GM21390 (cell line): ENCODE data around the gene VIPR2.

Source experiments
- ATAC-seq: cut with Tn5 transposase; IDR thresholded peaks from one replicate; pipeline ENCODE4 v1.9.1; 2021; ENCODE audit not compliant: unreplicated experiment

The VIPR2 gene

DNA sequence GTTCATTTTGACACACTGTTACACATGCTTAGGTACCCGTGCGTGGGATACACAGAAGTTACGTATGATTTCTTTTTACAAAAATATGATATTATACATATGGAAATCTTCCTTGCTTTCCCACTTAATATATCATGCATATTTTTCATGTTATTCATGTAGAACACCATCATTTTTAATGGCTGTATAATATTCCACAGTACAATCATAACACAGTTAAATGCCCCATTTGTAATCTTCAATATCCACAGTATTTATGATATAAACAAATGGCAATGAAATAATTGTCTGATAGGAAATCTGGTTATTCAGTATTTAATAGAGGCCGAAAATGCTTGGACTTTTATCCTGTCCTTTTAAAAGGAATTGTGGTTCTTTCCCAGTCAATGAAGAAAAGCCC lies 23.2 kb downstream of the VIPR2 start:
- no peak for ATAC-seq

DNA sequence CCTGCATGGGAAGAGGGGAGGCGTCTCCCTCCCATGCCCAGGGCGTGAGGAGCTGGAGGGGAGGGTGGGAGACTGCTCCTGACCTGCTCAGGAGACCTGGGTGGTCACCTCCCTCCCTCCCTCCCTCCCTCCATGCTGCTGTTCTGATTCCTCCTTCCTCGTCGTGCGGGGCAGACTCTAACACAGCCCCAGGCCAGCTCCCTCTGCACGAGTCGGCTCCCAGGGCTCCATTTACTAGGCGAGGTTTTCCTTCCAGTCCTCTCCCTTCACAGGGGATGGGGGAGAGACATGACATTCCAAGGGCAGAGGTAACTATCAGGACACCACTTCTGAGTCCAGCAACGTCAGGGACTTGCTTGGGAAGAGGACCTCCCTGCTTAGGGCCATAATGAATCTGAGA lies 23.6 kb downstream of the VIPR2 start:
- ATAC-seq, result no peak

DNA sequence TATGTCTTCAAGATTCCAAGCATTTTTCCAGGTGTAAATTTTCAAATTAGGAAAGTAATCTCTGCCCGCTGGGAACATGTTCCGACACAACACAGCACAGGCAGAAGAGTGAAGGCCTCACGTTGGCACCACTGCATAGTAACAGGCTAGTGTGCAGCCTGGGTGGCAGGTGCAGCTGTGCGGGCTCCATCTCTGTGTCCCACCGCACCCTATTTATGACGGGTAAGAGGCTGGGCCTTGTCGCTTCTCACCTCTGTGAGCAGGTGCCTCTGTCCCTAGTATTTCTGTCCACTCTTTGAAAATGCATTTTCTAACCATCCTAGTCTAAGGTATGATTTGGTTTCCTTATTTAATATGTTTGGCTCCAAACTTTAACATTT lies 24.1 kb downstream of the VIPR2 start:
- ATAC-seq, result no peak

DNA sequence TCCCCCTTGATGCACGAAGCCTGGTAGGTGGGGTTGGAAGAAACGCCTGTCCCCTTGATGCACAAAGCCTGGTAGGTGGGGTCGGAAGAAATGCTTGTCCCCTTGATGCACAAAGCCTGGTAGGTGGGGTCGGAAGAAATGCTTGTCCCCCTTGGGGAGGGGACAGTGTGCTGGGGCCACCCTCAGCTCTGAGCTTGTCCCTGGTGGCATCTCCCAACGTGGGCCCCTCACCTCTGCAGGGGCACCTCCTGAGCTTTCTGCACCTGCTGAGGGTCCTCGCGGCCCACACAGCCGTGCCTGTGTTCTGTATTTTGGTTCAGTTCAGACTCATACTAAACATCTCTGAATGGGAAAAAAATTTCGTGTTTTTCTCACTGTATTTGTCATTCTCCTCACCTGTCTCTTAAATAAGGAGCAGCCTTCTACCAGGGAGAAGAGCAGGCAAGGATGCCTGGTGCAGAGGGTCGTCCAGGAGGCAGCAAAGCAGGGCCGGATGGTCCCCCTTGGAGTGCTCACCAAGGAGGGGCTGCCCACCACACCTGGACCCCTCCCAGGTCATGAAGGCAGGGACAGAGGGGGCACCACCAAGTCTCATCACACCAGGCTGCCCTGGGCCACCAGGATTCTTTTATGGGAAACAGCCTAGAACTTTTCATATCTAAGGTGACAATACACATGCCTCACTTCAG lies 24.7 kb downstream of the VIPR2 start:
- ATAC-seq, result no peak

DNA sequence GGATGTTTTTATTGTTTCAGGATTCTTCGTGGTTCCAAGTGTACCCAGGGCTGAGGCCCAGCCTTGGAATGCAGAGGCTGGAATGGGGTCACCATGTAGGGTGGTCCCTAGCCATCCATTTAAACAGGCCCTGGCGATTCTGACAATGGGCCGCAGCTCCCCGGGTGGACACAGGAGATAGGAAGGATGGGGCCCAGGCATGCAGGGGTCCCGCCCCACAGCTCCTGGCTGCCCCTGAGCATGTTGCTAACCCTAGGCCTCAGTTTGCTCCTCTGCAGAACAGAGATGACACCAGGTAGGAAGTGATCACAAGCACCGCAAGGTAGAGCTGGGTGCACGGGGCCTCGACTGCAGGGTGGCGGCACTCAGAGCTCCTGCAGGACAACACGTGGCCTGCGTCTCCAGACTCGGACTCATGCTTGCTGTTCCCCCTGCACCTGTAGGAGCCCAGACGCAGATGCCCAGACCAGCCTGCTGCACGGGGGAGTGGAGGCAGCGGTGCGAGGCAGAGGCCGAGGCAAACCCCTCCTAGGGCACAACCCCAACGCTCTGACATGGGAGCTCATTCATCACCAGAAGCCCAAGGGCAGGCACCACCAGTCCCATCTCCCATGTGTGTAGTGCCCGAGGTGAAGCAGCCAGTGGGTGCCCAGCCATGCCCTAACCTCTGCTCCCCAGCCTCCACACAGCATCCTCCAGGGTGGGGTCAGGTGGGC lies 25.5 kb downstream of the VIPR2 start:
- ATAC-seq, result no peak

DNA sequence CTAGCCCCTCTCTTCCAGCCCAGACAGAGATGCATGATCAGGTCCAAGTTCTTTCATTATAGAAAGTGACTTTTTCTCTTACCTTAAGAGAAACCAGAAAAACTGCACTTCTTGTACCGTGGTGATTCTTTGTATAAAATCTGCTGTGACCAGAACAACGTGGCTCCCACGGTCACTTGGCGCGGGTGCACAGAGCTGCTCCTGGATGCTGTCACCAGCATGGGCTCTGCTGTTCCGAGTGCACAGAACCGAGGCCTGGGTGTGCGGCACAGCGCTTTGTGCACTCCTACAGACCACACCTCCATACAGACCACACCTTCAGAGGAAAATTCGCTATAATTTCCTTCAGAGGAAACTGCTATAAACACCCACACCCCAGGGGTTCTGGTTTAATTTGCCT lies 26.0 kb downstream of the VIPR2 start:
- ATAC-seq, result no peak

DNA sequence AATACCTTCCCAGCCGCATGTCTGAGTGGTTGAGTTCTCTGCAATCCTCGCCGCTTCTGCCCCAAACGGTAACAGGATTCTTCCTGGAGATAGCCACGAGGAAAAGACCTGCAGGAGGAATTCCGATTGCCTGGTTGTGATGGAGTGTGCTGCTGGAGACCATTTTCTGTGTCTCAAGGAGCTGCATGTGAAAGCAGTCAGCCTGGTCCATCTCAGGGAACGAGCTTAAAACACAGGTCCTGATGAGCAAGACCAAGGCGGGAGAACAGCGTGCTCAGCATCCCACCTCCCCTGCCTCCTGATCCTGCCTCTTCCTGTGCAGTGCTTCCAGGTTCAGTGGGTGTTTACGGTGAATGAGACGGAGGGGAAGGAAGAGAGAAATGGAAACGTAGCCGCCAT lies 26.5 kb downstream of the VIPR2 start:
- no peak for ATAC-seq

DNA sequence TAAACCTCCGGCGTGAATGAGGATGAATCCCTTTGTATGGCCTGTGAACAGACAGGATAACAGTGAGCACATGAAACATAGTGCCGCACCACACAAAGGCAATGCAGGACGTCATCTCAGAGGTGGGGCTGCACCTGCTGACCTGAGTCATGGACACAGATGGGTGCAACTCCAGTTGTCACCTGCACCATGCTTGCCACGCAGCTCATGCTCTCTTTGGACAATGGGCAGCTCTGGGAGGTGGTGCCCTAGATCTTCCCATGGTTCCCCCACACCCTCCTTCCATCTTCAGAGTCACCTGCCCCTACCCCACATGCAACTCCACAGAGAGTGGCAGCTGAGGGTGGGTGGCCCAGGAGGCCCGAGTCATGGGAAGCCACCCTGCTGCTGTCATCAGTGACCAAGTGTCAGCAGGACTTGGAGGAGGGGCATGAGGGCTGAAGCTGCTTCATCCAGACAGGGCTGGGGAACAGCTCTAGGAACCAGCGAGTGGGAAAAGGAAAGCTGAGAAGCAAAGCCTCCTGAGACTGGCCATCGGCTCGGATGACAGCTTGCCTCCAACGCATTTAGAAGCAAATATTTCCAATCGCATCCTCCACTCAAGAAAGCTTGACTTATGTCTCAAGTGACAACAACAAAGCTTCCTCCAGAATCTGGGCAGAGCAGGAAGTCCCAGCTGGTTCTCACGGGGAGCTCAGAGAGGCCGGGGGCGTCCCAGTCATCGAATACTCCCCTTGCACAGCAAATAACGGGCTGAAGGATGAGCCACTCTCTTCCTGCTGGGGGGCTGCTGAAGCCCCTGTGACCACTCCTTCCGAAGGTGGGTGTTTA lies 27.1 kb downstream of the VIPR2 start:
- ATAC-seq, result no peak

DNA sequence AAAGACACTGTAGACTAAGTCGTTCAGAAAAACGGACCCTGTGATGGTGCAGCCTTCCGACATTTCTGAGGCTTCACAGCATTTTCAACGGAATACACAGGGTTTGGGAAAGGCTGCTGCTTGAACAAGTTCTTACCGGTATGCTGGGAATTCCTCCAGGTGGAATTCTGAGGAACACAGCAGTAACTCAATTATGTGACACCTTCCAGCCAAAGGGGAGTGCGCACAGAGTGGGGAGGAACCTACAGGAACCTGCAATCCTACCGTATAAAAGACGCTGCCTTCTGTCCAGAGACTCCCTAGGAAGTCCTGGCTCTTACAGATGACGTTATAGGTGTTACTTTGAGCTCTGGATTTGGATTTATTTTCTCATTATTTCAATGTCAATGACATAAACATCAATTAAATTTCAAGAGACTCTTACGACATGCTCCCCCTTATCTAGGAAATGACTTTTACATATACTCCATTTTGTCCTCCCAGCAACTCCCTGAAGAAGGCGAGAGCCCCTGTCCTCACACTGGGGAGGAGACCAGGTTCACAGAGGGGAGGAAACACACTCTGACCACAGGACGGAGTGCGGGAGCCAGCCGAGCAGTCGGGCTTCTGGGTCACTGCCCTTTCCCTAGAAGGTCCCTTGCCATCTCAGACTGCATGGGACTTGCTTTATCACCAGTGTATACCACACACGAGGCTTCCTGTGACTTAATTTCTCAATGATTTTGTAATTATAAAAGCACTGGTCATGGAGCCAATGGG lies 27.9 kb downstream of the VIPR2 start:
- no peak for ATAC-seq

DNA sequence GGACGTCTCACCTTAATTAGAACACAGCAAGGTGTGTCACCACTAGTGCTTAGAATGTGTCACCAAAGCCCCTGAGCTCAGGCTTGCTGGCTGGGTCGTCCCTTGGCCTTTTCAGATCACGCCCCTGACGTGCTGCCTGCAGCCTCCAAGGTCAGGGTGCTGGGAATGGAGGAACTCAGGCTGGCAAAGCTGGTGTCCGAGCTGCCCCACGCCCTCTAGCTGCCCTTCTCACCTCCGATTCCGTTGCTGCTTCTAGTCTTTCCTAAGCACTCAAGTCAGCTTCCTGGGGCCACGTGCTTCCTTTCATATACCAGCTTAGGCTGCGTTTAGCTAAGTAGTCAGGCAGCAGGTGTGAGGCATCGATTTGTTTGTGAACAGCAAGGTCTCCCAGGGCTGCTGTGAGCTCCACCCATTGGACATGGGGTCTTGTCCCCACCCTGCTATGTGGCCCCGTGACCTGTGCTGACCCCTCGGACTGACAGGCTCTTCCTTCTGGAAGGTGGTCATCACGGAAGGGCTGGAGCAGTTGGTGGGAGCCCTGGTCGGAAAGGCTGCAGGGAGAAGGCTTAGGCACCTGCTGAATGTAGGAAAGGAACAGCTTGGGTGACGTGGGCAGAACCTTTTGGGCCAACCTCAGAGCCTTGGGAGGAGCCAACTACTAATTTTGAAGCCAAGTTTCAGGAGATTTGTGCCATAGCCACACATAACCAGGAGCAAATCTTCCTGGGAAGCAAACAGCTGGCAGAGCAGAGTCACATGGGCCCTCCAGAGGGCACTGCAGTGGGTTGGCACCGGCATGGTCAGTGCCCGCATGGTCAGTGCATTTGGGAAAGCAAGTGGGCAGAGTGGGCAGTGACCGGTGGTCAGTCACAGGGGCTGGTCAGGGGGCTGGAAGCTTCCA lies 28.8 kb downstream of the VIPR2 start:
- no peak for ATAC-seq

DNA sequence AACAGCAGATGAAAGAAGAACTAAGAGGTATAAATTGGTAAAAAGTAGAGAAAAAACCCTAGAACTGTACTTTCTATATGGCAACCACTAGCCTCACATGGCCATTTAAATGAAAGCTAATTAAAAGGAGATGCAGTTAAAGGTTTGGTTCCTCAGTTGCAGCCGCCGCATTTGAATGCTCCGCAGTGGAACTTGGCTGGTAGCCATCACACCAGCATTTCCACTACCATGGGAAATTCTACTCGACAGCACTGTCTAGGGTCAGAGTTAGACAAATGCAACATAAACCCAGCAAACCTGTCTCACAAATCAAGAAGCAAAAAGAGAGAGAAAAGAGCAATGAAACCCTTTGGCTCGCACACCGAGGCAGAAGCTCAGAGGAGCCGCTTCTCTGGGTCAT lies 29.7 kb downstream of the VIPR2 start:
- ATAC-seq, result no peak

DNA sequence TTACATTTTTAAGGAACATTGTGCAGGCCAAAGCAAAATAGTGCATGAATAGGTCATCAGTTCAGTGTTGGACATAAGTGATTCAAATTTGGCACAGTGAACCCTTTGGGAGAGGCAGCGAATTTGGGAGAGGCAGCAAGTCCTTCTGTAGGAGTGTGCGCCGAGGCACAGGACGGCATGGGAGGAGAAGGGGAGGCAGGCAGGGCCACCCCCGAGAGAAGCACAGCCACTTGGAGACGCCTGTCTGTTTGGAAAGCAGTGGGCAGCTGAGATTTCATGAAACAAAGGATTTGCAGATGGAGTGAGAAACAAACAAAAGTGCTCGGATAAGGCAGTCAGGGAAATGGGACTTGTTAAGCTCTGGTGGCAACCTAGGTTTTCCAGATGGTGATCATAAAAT lies 30.6 kb downstream of the VIPR2 start:
- no peak for ATAC-seq

DNA sequence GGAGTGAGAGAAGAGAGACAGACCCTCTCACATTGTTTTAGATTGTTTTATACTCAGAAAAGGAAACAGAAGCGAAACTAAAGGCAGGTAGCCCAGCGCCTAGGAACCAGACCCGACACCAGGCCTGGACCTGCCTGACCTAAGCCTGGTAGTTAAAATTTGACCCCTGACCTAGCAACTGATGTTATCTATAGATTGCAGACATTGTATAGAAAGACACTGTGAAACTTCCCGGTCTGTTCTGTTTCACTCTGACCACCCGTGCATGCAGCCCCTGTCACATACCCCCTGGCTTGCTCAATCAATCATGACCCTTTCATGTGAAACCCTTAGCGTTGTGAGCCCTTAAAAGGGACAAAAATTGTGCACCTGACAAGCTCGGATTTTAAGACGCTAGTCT lies 31.6 kb downstream of the VIPR2 start:
- no peak for ATAC-seq

DNA sequence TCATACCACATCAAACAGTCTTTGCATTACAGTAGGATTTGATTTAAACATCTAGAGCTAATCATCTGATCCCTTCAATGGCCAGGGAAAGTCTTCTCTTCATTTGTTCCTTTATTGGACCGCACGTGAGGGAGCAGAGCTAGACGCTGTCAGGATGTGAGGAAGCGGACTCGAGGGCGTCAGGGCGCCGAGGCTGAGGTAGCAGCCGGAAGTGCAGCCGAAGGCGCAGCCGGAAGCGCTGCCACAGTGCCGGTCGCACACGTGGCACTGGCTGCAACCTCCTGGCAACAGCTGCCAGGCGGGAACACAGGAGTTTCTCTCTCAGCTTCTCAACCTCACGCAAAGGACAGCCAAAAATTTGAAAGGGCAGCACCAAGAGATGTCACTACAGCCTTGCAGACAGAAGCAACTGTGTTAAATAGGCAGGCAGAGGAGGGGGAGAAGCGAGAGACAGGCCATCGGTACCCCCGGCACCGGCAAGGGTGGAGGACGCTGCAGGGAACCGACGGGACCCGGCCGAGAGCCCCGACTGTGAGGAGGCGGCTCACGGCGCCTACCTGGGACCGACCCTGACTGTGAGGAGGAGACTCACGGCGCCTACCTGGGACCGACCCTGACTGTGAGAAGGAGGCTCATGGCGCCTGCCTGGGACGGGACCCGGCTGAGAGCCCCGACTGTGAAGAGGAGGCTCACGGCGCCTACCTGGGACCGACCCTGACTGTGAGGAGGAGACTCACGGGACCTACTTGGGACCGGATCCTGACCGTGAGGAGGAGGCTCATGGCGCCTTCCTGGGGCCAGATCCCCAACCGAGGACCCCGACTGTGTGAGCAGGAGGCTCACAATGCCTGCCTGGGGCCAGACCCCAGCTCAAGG lies 32.3 kb downstream of the VIPR2 start:
- no peak for ATAC-seq

DNA sequence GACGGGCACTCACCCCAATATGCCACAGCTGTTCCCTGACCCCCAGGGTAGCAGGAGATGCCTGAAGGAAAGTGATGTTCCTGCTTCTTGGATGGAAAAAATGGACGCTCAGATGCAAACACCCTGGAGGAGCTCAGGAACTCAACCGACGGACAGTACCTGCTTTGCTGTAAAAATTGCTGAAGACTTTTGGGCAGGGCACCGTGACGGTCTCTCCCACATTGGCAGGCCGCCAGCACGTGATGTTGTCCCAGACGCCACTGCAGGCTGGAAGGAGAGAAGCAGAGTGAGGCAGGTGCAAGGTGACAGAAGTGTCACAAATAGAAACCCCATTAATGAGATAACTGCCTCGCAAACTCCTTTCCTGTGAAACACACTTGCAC lies 35.0 kb downstream of the VIPR2 start:
- no peak for ATAC-seq

DNA sequence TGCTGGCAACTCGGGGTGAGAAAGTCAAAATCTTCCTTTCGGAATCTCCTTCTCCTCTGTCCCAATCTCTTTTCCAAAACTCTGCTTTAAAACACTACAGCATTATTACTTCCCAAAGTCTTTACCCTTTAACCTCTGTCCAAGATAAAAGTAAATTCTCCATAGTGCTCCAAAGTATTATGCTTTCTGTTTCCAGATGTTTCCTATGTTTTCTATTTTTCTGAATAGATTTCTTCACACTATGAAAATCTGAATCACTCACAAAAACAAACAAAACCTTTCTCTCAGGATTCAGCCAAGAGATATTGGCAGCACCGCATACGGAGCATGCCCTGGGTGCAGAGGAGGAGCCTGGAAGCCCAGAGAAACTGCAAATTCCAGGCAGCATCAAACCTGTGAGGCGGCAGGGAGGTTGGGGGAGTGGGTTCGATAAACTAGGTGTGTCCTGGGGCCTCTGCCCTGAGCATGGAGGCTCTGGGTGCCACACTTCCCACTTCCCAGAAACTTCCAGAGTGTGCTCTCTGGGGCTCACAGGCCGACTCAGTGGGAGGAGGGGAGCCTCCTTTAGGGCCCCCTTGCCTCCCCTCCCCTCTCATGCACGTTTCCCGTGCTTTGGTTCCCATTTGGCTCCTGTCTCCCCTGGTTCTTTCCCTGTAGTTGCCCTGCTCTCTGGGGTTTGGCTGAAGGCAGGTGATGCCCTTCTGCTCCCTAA lies 35.6 kb downstream of the VIPR2 start:
- no peak for ATAC-seq

DNA sequence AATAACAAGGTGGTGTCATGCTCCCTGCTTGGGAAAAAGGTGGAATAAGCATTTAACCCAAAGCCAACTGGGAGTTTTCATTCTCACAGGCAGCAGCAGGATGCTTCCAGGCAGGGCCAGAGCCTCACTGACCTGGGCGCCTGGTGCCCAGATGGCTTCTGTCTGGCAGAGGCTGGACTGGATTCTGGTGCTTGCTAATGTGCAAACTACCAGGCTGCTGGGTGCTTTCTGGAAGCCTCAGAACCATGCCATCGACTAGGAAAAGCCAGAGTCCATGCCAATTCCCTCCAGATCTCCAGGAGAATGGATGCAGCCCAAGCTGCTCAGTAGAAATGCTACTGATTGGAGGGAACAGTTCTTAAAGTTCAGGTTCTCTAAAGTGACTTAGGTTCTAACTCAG lies 36.2 kb downstream of the VIPR2 start:
- no peak for ATAC-seq

DNA sequence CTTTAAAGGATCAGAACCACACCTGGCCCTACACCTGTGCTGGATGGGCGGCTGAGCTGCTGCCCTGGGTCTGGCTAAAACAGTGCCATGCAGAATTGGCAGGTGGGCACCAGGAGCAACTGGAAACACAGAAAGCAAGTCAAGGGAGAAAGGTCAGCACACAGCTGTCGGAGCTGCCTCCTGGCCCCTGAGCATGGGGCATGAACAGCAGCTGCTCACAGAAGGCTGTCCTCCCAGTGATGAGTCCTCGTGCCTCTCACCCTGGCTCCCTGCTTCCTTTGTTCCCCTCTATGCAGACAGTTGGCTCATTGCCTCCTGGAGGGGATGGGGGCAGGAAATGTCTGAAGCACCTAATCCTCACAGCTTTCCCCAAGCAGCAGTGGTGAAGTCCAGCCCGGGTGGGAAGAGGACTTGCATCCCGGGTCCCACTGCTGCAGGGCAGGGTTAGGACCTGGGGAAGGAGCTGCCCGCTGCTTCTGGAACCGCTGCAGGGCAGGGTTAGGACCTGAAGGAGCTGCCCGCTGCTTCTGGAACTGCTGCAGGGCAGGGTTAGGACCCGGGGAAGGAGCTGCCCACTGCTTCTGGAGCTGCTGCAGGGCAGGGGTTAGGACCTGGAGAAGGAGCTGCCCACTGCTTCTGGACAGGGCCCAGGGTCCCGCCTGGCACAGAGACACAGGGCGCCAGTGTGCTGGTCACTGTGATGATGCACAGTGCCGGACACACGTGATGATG lies 37.3 kb downstream of the VIPR2 start:
- no peak for ATAC-seq
